NB4 (cell line): ENCODE measurements around the gene EIF4G3.
"Not testable (repeated sequence)": the region's sequence is repeated elsewhere in the genome, so short reads cannot be mapped to it uniquely, and the experiment has no call there.

Experiments used
- MYC ChIP-seq: IDR thresholded peaks from 2 replicates; pipeline ENCODE4 v1.6.1; 2011; ENCODE audit warnings: low read depth, low read length
- POLR2A ChIP-seq: IDR thresholded peaks from 2 replicates; pipeline ENCODE4 v1.6.1; 2011; ENCODE audit warnings: mild to moderate bottlenecking; ENCODE audit not compliant: insufficient read length; ENCODE audit errors: extremely low read depth
- TF ChIP-seq, protein P1 (sequence below): IDR thresholded peaks from 2 replicates; pipeline ENCODE4 v1.6.1; 2011; ENCODE audit warnings: low read depth, low read length
- TF ChIP-seq, protein P2 (sequence below): IDR thresholded peaks from one replicate; pipeline ENCODE4 v1.5.1; 2012; ENCODE audit warnings: low read depth, low read length

DNA sequence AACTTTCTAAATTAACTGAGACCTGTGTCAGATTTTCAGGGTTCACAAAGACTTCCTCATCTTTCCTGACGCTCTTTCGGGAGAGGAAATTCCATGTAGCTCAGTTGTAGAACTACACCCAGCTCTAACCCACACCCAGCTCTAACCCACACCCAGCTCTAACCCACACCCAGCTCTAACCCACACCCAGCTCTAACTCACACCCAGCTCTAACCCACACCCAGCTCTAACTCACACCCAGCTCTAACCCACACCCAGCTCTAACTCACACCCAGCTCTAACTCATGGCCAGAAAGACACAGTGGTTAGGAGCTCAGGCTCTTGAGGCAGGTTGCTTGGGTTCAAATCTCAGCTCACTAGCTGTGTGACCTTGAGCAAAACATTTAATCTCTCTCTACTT, 14.1 kb upstream of the EIF4G3 start:
- not testable (repeated sequence) for TF ChIP-seq POLR2A, MYC
- TF ChIP-seq, protein P1, sequence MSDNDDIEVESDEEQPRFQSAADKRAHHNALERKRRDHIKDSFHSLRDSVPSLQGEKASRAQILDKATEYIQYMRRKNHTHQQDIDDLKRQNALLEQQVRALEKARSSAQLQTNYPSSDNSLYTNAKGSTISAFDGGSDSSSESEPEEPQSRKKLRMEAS, result not testable (repeated sequence)
- TF ChIP-seq, protein P2, sequence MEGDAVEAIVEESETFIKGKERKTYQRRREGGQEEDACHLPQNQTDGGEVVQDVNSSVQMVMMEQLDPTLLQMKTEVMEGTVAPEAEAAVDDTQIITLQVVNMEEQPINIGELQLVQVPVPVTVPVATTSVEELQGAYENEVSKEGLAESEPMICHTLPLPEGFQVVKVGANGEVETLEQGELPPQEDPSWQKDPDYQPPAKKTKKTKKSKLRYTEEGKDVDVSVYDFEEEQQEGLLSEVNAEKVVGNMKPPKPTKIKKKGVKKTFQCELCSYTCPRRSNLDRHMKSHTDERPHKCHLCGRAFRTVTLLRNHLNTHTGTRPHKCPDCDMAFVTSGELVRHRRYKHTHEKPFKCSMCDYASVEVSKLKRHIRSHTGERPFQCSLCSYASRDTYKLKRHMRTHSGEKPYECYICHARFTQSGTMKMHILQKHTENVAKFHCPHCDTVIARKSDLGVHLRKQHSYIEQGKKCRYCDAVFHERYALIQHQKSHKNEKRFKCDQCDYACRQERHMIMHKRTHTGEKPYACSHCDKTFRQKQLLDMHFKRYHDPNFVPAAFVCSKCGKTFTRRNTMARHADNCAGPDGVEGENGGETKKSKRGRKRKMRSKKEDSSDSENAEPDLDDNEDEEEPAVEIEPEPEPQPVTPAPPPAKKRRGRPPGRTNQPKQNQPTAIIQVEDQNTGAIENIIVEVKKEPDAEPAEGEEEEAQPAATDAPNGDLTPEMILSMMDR, result not testable (repeated sequence)
